ENCODE measurements around the gene SSMEM1.
"Not testable (repeated sequence)": the region's sequence is repeated elsewhere in the genome, so short reads cannot be mapped to it uniquely, and the experiment has no call there.

Gene SSMEM1

DNA sequence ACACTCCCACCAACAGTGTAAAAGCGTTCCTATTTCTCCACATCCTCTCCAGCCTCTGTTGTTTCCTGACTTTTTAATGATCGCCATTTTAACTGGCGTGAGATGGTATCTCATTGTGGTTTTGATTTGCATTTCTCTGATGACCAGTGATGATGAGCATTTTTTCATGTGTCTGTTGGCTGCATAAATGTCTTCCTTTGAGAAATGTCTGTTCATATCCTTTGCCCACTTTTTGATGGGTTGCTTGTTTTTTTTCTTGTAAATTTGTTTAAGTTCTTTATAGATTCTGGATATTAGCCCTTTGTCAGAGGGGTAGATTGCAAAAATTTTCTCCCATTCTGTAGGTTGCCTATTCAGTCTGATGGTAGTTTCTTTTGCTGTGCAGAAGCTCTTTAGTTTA is 42.0 kb downstream of the SSMEM1 start:
- not testable (repeated sequence) for H3K4me3 ChIP-seq (ENCODE audit: low read depth, low read length); DNase-seq; H3K27ac ChIP-seq; H3K36me3 ChIP-seq; H3K27me3 ChIP-seq (ENCODE audit: insufficient read depth, low read depth, severe bottlenecking); H3K9me3 ChIP-seq (ENCODE audit: severe bottlenecking)

- no peaks in the 10 kb centered on the region for H3K36me3 ChIP-seq
- no peak overlapping the region for H3K4me3 ChIP-seq (ENCODE audit: low read depth, low read length)
- peaks cover 14% of the 10 kb centered on the region for H3K9me3 ChIP-seq (ENCODE audit: severe bottlenecking)
- no peak for DNase-seq
- H3K27ac ChIP-seq: no peak overlapping the region
- no peak for TF ChIP-seq CTCF (IDR thresholded peaks at IDR 0.05; ENCODE audit: low read depth, low read length)
- H3K27me3 ChIP-seq (ENCODE audit: insufficient read depth, low read depth, severe bottlenecking): no peaks in the 10 kb centered on the region
These were observed 46.9 kb downstream of the SSMEM1 start for GRCh38 chr7:130254555-130254954.

GRCh38 chr7:130256704-130257103 is 49.0 kb downstream of the SSMEM1 start:
- no peak overlapping the region for H3K4me3 ChIP-seq (ENCODE audit: low read depth, low read length)
- no peaks in the 10 kb centered on the region for H3K27me3 ChIP-seq (ENCODE audit: insufficient read depth, low read depth, severe bottlenecking)
- DNase-seq: no peak
- H3K36me3 ChIP-seq: no peaks in the 10 kb centered on the region
- peaks cover 14% of the 10 kb centered on the region for H3K9me3 ChIP-seq (ENCODE audit: severe bottlenecking)
- TF ChIP-seq CTCF (IDR thresholded peaks at IDR 0.05; ENCODE audit: low read depth, low read length): no peak
- no peak overlapping the region for H3K27ac ChIP-seq

- no peaks in the 10 kb centered on the region for H3K36me3 ChIP-seq
- no peaks in the 10 kb centered on the region for H3K27me3 ChIP-seq (ENCODE audit: insufficient read depth, low read depth, severe bottlenecking)
- no peak for TF ChIP-seq CTCF (IDR thresholded peaks at IDR 0.05; ENCODE audit: low read depth, low read length)
- no peak overlapping the region for H3K27ac ChIP-seq
- DNase-seq: no peak
- H3K9me3 ChIP-seq (ENCODE audit: severe bottlenecking): peaks cover 14% of the 10 kb centered on the region
- H3K4me3 ChIP-seq (ENCODE audit: low read depth, low read length): no peak overlapping the region
These were observed 50.9 kb downstream of the SSMEM1 start for GRCh38 chr7:130258494-130259078.

GRCh38 chr7:130262448-130262847 is 54.8 kb downstream of the SSMEM1 start:
- DNase-seq: no peak
- Histone ChIP-seq H3K27ac (no peak overlapping the region), H3K27me3 (ENCODE audit: insufficient read depth, low read depth, severe bottlenecking) (no peaks in the 10 kb centered on the region), H3K9me3 (ENCODE audit: severe bottlenecking) (peaks cover 14% of the 10 kb centered on the region), H3K36me3 (no peaks in the 10 kb centered on the region), H3K4me3 (ENCODE audit: low read depth, low read length) (no peak overlapping the region)
- TF ChIP-seq CTCF (IDR thresholded peaks at IDR 0.05; ENCODE audit: low read depth, low read length): no peak

DNA sequence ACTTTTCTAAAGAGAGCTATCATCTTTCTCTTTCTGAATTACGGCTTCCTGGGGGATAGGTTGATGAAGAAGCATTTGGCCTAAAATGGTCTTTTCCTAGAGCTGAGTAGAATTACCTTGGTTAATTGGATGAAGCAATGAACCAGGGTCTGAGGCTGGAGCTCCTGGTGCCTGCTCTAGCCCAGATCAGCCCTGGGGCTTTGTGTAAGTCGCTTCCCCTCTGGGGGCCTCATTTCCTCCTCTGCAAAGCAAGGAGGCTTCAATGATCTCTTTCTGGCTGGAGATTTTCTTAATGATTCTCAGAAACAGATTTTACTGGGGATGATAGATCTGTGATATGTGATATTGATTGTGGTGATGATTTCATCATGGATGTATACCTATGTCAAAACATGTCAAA is 55.5 kb downstream of the SSMEM1 start:
- Histone ChIP-seq H3K27ac (no peak overlapping the region), H3K36me3 (no peaks in the 10 kb centered on the region), H3K27me3 (ENCODE audit: insufficient read depth, low read depth, severe bottlenecking) (no peaks in the 10 kb centered on the region), H3K9me3 (ENCODE audit: severe bottlenecking) (peaks cover 9% of the 10 kb centered on the region), H3K4me3 (ENCODE audit: low read depth, low read length) (no peak overlapping the region)
- peak; percentile 37 for DNase-seq
- TF ChIP-seq CTCF (IDR thresholded peaks at IDR 0.05; ENCODE audit: low read depth, low read length): no peak
